Adrenal gland (tissue), 5 donors: ENCODE data around the gene VSIR.

Experiments
- CTCF ChIP-seq, 6 experiments: fragments of 450-650 bp in 4 of 6; fragments of 200-600 bp in 2 of 6; sonication (generic) in 1 of 6; IDR thresholded peaks; 1 replicate in 5 of 6; 2 replicates in 1 of 6; pipeline versions ENCODE4 v1.5.1 to v1.8.0; 2016 to 2021; ENCODE audit warnings: antibody characterized with exemption in 6 of 6, mild to moderate bottlenecking in 2 of 6, moderate library complexity in 1 of 6
- POLR2A ChIP-seq, 2 donors: fragments of 450-650 bp; IDR thresholded peaks; one replicate each; pipeline ENCODE4 v1.6.1; 2017; ENCODE audit warnings: antibody characterized with exemption in 2 of 2, mild to moderate bottlenecking in 2 of 2, moderate library complexity in 1 of 2
- donor health status: DM: no; HTN: no; CAD: no.

GRCh38 chr10:71807557-71808510, 34.5 kb upstream of the VSIR start:
- TF ChIP-seq CTCF (IDR thresholded peaks at IDR 0.05) (no peak), POLR2A (IDR thresholded peaks at IDR 0.05) (no peak)
